Measurements from ENCODE around the gene CCNF. TPM values are rescaled to one million over a fixed set of nuclear protein-coding genes. Genes with fewer than 3 reads are reported as not detected.

CCNF gene
- total and polyA plus RNA-seq, 9 donors: 0.87 to 2.5 (median 1.8) TPM

GRCh38 chr16:2487903-2488531 lies 58.8 kb downstream of the CCNF start:
- no peak overlapping the region for H3K27ac ChIP-seq
- intact Hi-C loops (cut with DNase I): no loop called here
- H3K4me1 ChIP-seq (ENCODE audit: insufficient read depth): peaks cover 9% of the 10 kb centered on the region
- H3K36me3 ChIP-seq: no peaks in the 10 kb centered on the region
- WGBS, 3 donors: 82 to 83% (median 83%) methylated on average over 14 to 15 of the region's 15 CpGs
- H3K27me3 ChIP-seq: no peaks in the 10 kb centered on the region
- no peaks in the 10 kb centered on the region for H3K9me3 ChIP-seq
- TF ChIP-seq EP300 (IDR thresholded peaks at IDR 0.05) (no peak), POLR2A (IDR thresholded peaks at IDR 0.05) (no peak), CTCF (IDR thresholded peaks at IDR 0.05) (no peak)
- DNase-seq: no peak
- H3K4me3 ChIP-seq: no peak overlapping the region

DNA sequence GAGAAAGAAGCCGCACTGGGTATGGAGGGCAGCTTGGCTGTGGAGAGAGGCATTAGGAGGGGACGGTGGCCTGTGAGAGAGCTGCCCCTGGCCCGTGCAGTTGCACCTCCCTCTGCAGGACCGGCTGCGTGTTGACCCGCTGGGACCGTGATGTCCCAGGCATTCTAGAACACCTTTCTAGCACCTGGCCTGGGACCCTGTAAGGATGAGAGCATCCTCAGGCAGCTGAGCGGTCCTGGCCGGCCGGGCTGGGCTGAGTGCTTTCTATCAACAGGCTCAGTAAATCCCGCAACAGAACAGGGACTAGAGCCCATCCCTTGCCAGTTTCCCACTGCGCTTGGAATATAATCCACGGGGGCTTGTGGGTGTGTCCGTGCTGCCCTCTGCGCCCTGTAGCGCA lies 60.3 kb downstream of the CCNF start:
- no peaks in the 10 kb centered on the region for H3K27me3 ChIP-seq
- no peaks in the 10 kb centered on the region for H3K4me1 ChIP-seq (ENCODE audit: insufficient read depth)
- WGBS, 3 donors: 91 to 93% (median 92%) methylated on average over 16 of the region's 16 CpGs
- no peak overlapping the region for H3K27ac ChIP-seq
- TF ChIP-seq EP300 (IDR thresholded peaks at IDR 0.05): no peak
- no peak for TF ChIP-seq POLR2A (IDR thresholded peaks at IDR 0.05)
- TF ChIP-seq CTCF (IDR thresholded peaks at IDR 0.05): no peak
- H3K9me3 ChIP-seq: no peaks in the 10 kb centered on the region
- DNase-seq: no peak
- no peaks in the 10 kb centered on the region for H3K36me3 ChIP-seq
- intact Hi-C loops (cut with DNase I): no loop called here
- no peak overlapping the region for H3K4me3 ChIP-seq

DNA sequence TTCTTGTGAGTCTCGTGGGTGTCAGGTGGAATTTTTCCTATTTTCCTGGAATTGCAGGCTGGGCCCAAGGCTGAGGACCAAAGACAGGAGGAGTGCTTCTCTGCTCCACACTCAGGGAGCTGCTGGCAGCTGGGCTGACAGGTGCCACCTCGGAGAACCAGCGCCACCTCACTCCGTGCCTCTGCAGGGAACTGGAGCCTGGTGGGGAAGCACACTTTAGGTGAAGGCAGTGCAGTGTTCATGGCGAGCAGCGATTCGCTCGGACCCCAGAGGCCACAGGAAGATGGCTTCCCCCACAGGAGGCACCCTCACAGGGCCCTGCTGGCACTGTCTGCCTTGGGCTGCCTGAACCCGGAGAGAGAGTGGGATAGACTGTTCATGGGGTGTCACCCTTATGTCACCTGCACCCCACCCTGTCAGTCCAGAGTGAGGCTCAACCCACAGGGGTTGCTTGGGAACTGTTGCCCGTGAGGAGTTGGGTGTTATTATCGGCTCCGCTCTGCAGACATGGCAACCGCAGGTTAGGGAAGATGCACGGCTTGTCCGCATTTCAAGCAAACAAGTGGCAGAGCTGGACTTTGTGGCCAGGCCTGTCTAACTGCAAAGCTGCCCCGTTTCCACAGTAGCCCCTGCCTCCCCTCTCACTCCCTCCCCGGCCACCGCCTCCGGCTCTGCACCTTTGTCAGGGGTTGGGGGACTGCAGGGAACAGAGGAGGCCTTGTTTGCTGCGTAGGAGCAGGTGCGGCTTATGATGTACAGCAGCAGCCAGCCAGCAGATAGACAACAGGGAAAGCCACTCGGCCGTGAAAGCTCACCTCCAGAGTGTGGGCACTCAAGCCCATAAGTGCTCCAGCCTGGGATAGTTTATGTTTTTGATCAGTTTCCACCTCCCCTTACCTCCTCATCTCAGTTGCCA lies 61.2 kb downstream of the CCNF start:
- WGBS, 3 donors: 89 to 91% (median 89%) methylated on average over 22 to 23 of the region's 23 CpGs
- TF ChIP-seq POLR2A (IDR thresholded peaks at IDR 0.05) (no peak), CTCF (IDR thresholded peaks at IDR 0.05) (no peak), EP300 (IDR thresholded peaks at IDR 0.05) (no peak)

DNA sequence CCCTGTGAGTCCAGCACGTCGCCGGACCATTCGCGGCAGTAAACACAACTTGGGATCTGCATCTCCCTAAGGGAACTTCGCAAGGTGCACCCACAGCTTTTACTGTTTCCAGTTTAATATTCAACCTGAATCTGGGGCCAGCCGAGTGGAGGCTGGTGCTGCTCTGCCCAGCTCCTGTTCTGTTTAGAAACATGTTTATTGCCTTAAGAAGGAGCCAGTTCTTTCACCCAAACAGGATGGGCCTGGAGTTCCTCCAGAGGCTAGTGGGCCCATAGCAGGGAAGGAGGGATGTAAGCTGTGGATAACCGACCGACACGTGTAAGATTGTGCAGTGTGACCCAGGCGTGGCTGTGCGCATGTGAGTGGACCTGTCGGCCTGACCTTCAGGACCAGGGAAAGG lies 63.0 kb downstream of the CCNF start:
- H3K4me1 ChIP-seq (ENCODE audit: insufficient read depth): no peaks in the 10 kb centered on the region
- intact Hi-C loops (cut with DNase I): no loop called here
- 88 to 92% (median 89%) methylated on average over 13 of the region's 13 CpGs for WGBS, 3 donors

More for the DNA sequence above, 61.2 kb downstream of the CCNF start:
- Histone ChIP-seq H3K9me3 (no peaks in the 10 kb centered on the region), H3K4me1 (ENCODE audit: insufficient read depth) (no peaks in the 10 kb centered on the region), H3K27ac (no peak overlapping the region), H3K36me3 (no peaks in the 10 kb centered on the region), H3K4me3 (no peak overlapping the region), H3K27me3 (no peaks in the 10 kb centered on the region)
- no peak for DNase-seq
- intact Hi-C loops (cut with DNase I): no loop called here

More for the DNA sequence above, 63.0 kb downstream of the CCNF start:
- no peak for TF ChIP-seq POLR2A (IDR thresholded peaks at IDR 0.05)
- no peak for TF ChIP-seq CTCF (IDR thresholded peaks at IDR 0.05)
- no peak for TF ChIP-seq EP300 (IDR thresholded peaks at IDR 0.05)
- no peak for DNase-seq
- Histone ChIP-seq H3K27me3 (no peaks in the 10 kb centered on the region), H3K27ac (no peak overlapping the region), H3K9me3 (no peaks in the 10 kb centered on the region), H3K36me3 (no peaks in the 10 kb centered on the region), H3K4me3 (no peak overlapping the region)

Data from ovary (tissue), 9 donors.